ENCODE data around the gene IGF1.

DNA sequence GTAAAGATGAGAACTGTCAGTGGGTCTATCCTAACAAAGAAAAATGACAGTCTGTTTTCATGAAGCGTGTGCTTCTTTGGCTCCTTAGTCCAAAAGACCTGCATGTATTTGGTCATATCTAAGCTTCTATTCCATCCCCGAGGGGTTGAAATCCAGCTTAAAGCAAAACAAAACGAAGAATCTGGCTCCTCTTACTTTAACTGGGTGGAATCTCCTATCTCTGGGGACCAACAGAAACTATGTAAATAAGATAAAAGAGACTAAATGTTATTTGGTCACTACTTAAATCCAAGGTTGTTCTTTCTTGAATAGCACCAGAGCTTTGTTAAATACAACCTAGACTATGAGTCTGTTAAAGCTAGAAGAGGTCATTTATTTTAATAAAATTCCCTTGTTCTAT lies 9.4 kb downstream of the IGF1 start:
- TF ChIP-seq, protein P1, sequence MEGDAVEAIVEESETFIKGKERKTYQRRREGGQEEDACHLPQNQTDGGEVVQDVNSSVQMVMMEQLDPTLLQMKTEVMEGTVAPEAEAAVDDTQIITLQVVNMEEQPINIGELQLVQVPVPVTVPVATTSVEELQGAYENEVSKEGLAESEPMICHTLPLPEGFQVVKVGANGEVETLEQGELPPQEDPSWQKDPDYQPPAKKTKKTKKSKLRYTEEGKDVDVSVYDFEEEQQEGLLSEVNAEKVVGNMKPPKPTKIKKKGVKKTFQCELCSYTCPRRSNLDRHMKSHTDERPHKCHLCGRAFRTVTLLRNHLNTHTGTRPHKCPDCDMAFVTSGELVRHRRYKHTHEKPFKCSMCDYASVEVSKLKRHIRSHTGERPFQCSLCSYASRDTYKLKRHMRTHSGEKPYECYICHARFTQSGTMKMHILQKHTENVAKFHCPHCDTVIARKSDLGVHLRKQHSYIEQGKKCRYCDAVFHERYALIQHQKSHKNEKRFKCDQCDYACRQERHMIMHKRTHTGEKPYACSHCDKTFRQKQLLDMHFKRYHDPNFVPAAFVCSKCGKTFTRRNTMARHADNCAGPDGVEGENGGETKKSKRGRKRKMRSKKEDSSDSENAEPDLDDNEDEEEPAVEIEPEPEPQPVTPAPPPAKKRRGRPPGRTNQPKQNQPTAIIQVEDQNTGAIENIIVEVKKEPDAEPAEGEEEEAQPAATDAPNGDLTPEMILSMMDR (IDR thresholded peaks at IDR 0.05), result no peak
- TF ChIP-seq POLR2A (IDR thresholded peaks at IDR 0.05), result no peak

All from adrenal gland (tissue), 5 donors.